Trophoblast cell (in vitro differentiated cells and primary cell): ENCODE data around the gene MPV17L.
"Not testable (repeated sequence)": the region's sequence is repeated elsewhere in the genome, so short reads cannot be mapped to it uniquely, and the experiment has no call there.

Experiments used
- DNase-seq, 2 donors: peaks; one replicate each; pipeline ENCODE4 v3.0.0-alpha.2; 2016
- H2AFZ ChIP-seq: 2 replicates; pipeline ENCODE4 v1.6.1; 2013; ENCODE audit warnings: low read length, moderate library complexity, mild to moderate bottlenecking; ENCODE audit not compliant: insufficient read depth, poor library complexity
- H2AK5ac ChIP-seq: 2 replicates; pipeline ENCODE4 v1.6.1; 2013; ENCODE audit warnings: mild to moderate bottlenecking, low read length
- H2BK120ac ChIP-seq: 2 replicates; pipeline ENCODE4 v1.6.1; 2013; ENCODE audit warnings: low read length, mild to moderate bottlenecking, moderate library complexity; ENCODE audit not compliant: insufficient read depth, poor library complexity
- H2BK12ac ChIP-seq: 2 replicates; pipeline ENCODE4 v1.6.1; 2013; ENCODE audit warnings: mild to moderate bottlenecking, low read length, moderate library complexity
- H2BK5ac ChIP-seq: 2 replicates; pipeline ENCODE4 v1.6.1; 2013; ENCODE audit warnings: low read length, low read depth, moderate library complexity, mild to moderate bottlenecking; ENCODE audit not compliant: poor library complexity
- H3K14ac ChIP-seq: 2 replicates; pipeline ENCODE4 v1.6.1; 2013; ENCODE audit warnings: mild to moderate bottlenecking, low read length
- H3K18ac ChIP-seq: 2 replicates; pipeline ENCODE4 v1.6.1; 2013; ENCODE audit warnings: mild to moderate bottlenecking, low read length
- H3K23ac ChIP-seq: 2 replicates; pipeline ENCODE4 v1.6.1; 2013; ENCODE audit warnings: low read length
- H3K27ac ChIP-seq: 2 replicates; pipeline ENCODE4 v1.5.1; 2013; ENCODE audit warnings: low read depth, mild to moderate bottlenecking, inconsistent platforms, low read length, moderate library complexity
- H3K27me3 ChIP-seq: 2 replicates; pipeline ENCODE4 v1.6.1; 2013; ENCODE audit warnings: inconsistent platforms, mild to moderate bottlenecking, low read length, moderate library complexity; ENCODE audit not compliant: insufficient read depth
- H3K36me3 ChIP-seq, 2 experiments: 1 replicate in 1 of 2; 2 replicates in 1 of 2; pipeline ENCODE4 v1.6.1; 2013; ENCODE audit warnings: low read length in 2 of 2, mild to moderate bottlenecking in 2 of 2, moderate library complexity in 1 of 2; ENCODE audit not compliant: insufficient read depth in 2 of 2, control insufficient read depth in 1 of 2
- H3K4ac ChIP-seq: 2 replicates; pipeline ENCODE4 v1.6.1; 2013; ENCODE audit warnings: low read depth, mild to moderate bottlenecking, low read length, moderate library complexity
- H3K4me1 ChIP-seq, 2 experiments: 1 replicate in 1 of 2; 2 replicates in 1 of 2; pipeline ENCODE4 v1.6.1; 2013; ENCODE audit warnings: low read length in 2 of 2, mild to moderate bottlenecking in 2 of 2, moderate library complexity in 1 of 2; ENCODE audit not compliant: insufficient read depth in 2 of 2, control insufficient read depth in 1 of 2
- H3K4me2 ChIP-seq: 2 replicates; pipeline ENCODE4 v1.6.1; 2013; ENCODE audit warnings: inconsistent platforms, mild to moderate bottlenecking, low read length, moderate library complexity
- H3K4me3 ChIP-seq: 2 replicates; pipeline ENCODE4 v1.5.1; 2013; ENCODE audit warnings: mild to moderate bottlenecking, low read depth, low read length, inconsistent platforms
- H3K79me1 ChIP-seq: one replicate; pipeline ENCODE4 v1.6.1; 2013; ENCODE audit warnings: low read length
- H3K79me2 ChIP-seq: 2 replicates; pipeline ENCODE4 v1.6.1; 2013; ENCODE audit warnings: low read length, mild to moderate bottlenecking; ENCODE audit not compliant: control insufficient read depth, insufficient read depth, poor library complexity
- H3K9ac ChIP-seq: 2 replicates; pipeline ENCODE4 v1.6.1; 2013; ENCODE audit warnings: mild to moderate bottlenecking, low read length
- H3K9me3 ChIP-seq: 2 replicates; pipeline ENCODE4 v1.6.1; 2013; ENCODE audit warnings: low read depth, mild to moderate bottlenecking, control low read depth, inconsistent platforms, low read length; ENCODE audit not compliant: insufficient read depth
- H4K12ac ChIP-seq: 2 replicates; pipeline ENCODE4 v1.6.1; 2013; ENCODE audit warnings: low read depth, mild to moderate bottlenecking, low read length, moderate library complexity
- H4K8ac ChIP-seq: 2 replicates; pipeline ENCODE4 v1.6.1; 2013; ENCODE audit warnings: low read depth, mild to moderate bottlenecking, low read length, moderate library complexity
- H4K91ac ChIP-seq: one replicate; pipeline ENCODE4 v1.6.1; 2013; ENCODE audit warnings: low read depth, mild to moderate bottlenecking, low read length, moderate library complexity
- WGBS: extraction: QIAGEN DNeasy Blood & Tissue Kit; methylation state at CpG from one replicate; pipeline ENCODE4 v1.1.7; 2013; ENCODE audit warnings: missing lambda C conversion rate; ENCODE audit not compliant: insufficient read length, insufficient coverage; ENCODE audit errors: extremely low coverage; 5-methylcytosine and 5-hydroxymethylcytosine counted together

Gene MPV17L

GRCh38 chr16:15426796-15427195, 31.2 kb downstream of the MPV17L start:
- H3K18ac ChIP-seq = no peak overlapping the region
- no peak overlapping the region for H4K12ac ChIP-seq
- H3K9ac ChIP-seq = no peak overlapping the region

DNA sequence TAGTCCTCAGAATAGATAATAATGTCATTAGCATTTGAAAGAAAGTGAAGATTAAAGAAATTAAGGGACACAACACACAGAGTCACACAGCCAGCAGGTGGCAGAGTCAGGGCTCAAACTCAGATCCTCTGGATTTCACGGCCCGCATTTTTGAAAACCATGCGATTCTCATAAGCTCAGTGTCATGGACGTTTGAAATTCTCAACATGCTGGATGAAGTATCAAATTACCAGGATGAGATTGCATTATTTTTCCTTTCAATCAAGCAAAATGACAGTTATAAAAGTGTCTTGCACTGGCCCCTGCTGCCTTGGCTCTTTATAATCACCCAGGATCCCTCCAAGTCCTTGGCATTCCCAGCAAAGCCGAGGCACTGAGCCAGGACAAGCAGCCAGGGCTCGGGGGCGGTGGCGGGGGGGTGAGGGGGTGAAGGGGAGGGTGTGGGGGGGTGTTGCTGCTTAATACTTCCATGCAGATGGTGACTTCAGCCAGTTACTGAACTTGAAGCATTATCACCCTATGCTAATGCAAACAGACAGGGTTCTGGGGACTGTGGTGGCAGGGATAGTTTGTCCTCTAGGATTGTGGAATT, 32.2 kb downstream of the MPV17L start:
- Histone ChIP-seq H3K27me3 (no peaks in the 10 kb centered on the region), H3K9ac (no peak overlapping the region), H3K79me2 (no peaks in the 10 kb centered on the region), H3K36me3 (no peaks in the 10 kb centered on the region), H2AK5ac (no peak overlapping the region), H3K9me3 (no peaks in the 10 kb centered on the region), H3K79me1 (no peaks in the 10 kb centered on the region), H3K4ac (no peak overlapping the region), H3K4me1 (no peaks in the 10 kb centered on the region), H3K14ac (no peak overlapping the region), H2BK12ac (no peak overlapping the region), H4K12ac (no peak overlapping the region), H2BK120ac (no peak overlapping the region), H4K8ac (no peak overlapping the region), H3K23ac (no peak overlapping the region), H2AFZ (no peak overlapping the region), H2BK5ac (no peak overlapping the region), H3K27ac (no peak overlapping the region), H3K18ac (no peak overlapping the region), H3K4me3 (no peak overlapping the region), H4K91ac (no peak overlapping the region), H3K4me2 (no peak overlapping the region)
- WGBS = no CpG with 5 or more reads among the region's 8 CpGs
- DNase-seq = peak; percentile 56 to 86

More at GRCh38 chr16:15426796-15427195, 31.2 kb downstream of the MPV17L start:
- Histone ChIP-seq H2AFZ (no peak overlapping the region), H3K4me2 (no peak overlapping the region), H3K4me1 (no peaks in the 10 kb centered on the region), H3K9me3 (peaks cover 3% of the 10 kb centered on the region), H2AK5ac (no peak overlapping the region), H3K4ac (no peak overlapping the region), H3K23ac (no peak overlapping the region), H2BK120ac (no peak overlapping the region), H3K4me3 (no peak overlapping the region), H3K79me2 (no peaks in the 10 kb centered on the region), H3K27ac (no peak overlapping the region), H4K91ac (no peak overlapping the region), H2BK12ac (no peak overlapping the region), H2BK5ac (no peak overlapping the region), H3K14ac (no peak overlapping the region), H3K27me3 (no peaks in the 10 kb centered on the region), H3K36me3 (no peaks in the 10 kb centered on the region), H3K79me1 (no peaks in the 10 kb centered on the region), H4K8ac (no peak overlapping the region)
- no peak for DNase-seq
- no CpG with 5 or more reads among the region's 6 CpGs for whole genome bisulfite sequencing

DNA sequence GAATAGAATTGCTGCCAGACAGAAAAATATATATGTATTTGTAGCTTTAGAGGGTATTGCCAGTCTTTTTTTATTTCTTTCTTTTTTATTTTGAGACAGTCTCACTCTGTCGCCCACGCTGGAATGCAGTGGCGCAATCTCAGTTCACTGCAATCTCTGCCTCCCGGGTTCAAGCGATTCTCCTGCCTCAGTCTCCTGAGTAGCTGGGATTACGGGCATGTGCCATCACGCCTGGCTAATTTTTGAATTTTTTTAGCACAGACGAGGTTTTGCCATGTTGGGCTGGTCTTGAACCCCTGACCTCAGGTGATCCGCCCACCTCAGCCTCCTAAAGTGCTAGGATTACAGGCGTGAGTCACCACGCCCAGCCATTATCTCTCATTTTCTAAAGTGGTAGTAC, 35.3 kb downstream of the MPV17L start:
- no CpG with 5 or more reads among the region's 11 CpGs for WGBS
- H3K27ac ChIP-seq, H3K9me3 ChIP-seq: not testable (repeated sequence)

DNA sequence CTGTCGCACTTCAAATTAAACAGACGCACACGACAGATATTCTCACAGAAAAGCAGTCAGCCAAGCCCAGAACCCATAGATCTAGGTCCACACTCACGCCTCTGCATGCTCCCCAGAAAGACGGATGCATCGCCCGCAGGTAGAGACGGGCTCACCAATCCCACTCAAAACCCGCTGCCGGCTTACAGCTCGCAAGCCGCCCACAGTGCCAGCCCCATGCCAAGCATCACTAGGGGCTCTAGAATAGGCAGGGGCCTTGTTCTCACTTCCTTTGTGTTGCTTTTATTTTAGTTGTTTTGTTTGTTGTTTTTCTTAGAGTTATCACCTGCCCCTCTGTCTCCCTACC, 38.5 kb downstream of the MPV17L start:
- Histone ChIP-seq H4K91ac (no peak overlapping the region), H2BK5ac (no peak overlapping the region), H3K4ac (no peak overlapping the region), H3K4me2 (no peak overlapping the region), H2AFZ (no peak overlapping the region), H4K12ac (no peak overlapping the region), H3K27me3 (peaks cover 24% of the 10 kb centered on the region), H3K79me1 (no peaks in the 10 kb centered on the region), H3K4me1 (no peaks in the 10 kb centered on the region), H4K8ac (no peak overlapping the region), H2AK5ac (no peak overlapping the region), H3K9me3 (no peaks in the 10 kb centered on the region), H2BK120ac (no peak overlapping the region), H3K23ac (no peak overlapping the region), H3K79me2 (no peaks in the 10 kb centered on the region), H3K18ac (no peak overlapping the region), H3K27ac (no peak overlapping the region), H3K4me3 (no peak overlapping the region), H3K36me3 (no peaks in the 10 kb centered on the region), H2BK12ac (no peak overlapping the region), H3K9ac (no peak overlapping the region), H3K14ac (no peak overlapping the region)
- no CpG with 5 or more reads among the region's 12 CpGs for WGBS
- DNase-seq = no peak

More for the DNA sequence above, 35.3 kb downstream of the MPV17L start:
- H4K12ac ChIP-seq, H3K79me1 ChIP-seq, DNase-seq, H3K18ac ChIP-seq, H2BK5ac ChIP-seq, H2AK5ac ChIP-seq, H3K4me2 ChIP-seq, H2BK120ac ChIP-seq, H3K4me1 ChIP-seq, H3K4ac ChIP-seq, H3K9ac ChIP-seq, H3K14ac ChIP-seq, H3K23ac ChIP-seq, H3K36me3 ChIP-seq, H3K4me3 ChIP-seq, H2AFZ ChIP-seq, H4K8ac ChIP-seq, H4K91ac ChIP-seq, H3K79me2 ChIP-seq, H2BK12ac ChIP-seq: not testable (repeated sequence)
- H3K27me3 ChIP-seq = peaks cover 23% of the 10 kb centered on the region
